ENCODE results near the gene PCDHA7. TPM values are rescaled to one million over a fixed set of nuclear protein-coding genes. Genes with fewer than 3 reads are reported as not detected.

The PCDHA7 gene
- total RNA-seq, 2 experiments from 2014 or later = not detected

Other genes with a start within 250 kb of the PCDHA7 start
- gene CD14, start 201.1 kb upstream of the PCDHA7 start, total RNA-seq = under 1 TPM; 0.38 to 0.56 TPM
- gene TMCO6, start 194.8 kb upstream of the PCDHA7 start, total RNA-seq = 10 to 100 TPM; 33.1 to 35.3 TPM
- 10 to 100 TPM; 75.0 to 77.0 TPM for gene NDUFA2, start 186.6 kb upstream of the PCDHA7 start, total RNA-seq
- gene IK, start 186.4 kb upstream of the PCDHA7 start, total RNA-seq = 100 to 1,000 TPM; 102 to 113 TPM
- gene WDR55, start 169.4 kb upstream of the PCDHA7 start, total RNA-seq = 10 to 100 TPM; 38.7 to 40.6 TPM
- 1 to 10 TPM; 2.8 to 2.9 TPM for gene DND1, start 160.7 kb upstream of the PCDHA7 start, total RNA-seq
- 10 to 100 TPM; 75.9 to 93.9 TPM for gene HARS1, start 142.9 kb upstream of the PCDHA7 start, total RNA-seq
- 10 to 100 TPM; 30.7 to 36.6 TPM for gene HARS2, start 142.8 kb upstream of the PCDHA7 start, total RNA-seq
- gene ZMAT2, start 133.8 kb upstream of the PCDHA7 start, total RNA-seq = 10 to 100 TPM; 45.0 to 58.6 TPM
- not detected for gene PCDHA1, start 48.1 kb upstream of the PCDHA7 start, total RNA-seq
- not detected for gene PCDHA2, start 39.4 kb upstream of the PCDHA7 start, total RNA-seq
- gene PCDHA3, start 33.2 kb upstream of the PCDHA7 start, total RNA-seq = not detected
- gene PCDHA4, start 27.2 kb upstream of the PCDHA7 start, total RNA-seq = not detected
- not detected for gene PCDHA5, start 12.7 kb upstream of the PCDHA7 start, total RNA-seq
- not detected for gene PCDHA6, start 6.3 kb upstream of the PCDHA7 start, total RNA-seq
- not detected for gene PCDHA8, start 6.9 kb downstream of the PCDHA7 start, total RNA-seq
- not detected for gene PCDHA9, start 14.1 kb downstream of the PCDHA7 start, total RNA-seq
- gene PCDHA10, start 21.6 kb downstream of the PCDHA7 start, total RNA-seq = not detected
- not detected for gene PCDHA11, start 34.7 kb downstream of the PCDHA7 start, total RNA-seq
- gene PCDHA12, start 41.0 kb downstream of the PCDHA7 start, total RNA-seq = not detected
- not detected for gene PCDHA13, start 47.9 kb downstream of the PCDHA7 start, total RNA-seq
- not detected for gene PCDHAC1, start 92.0 kb downstream of the PCDHA7 start, total RNA-seq
- gene PCDHAC2, start 132.2 kb downstream of the PCDHA7 start, total RNA-seq = not detected
- not detected for gene PCDHB1, start 217.1 kb downstream of the PCDHA7 start, total RNA-seq